GM19351 (cell line): ENCODE results near the gene MOK.
A peak's percentile ranks its signal among the peaks of the same experiment; 100 is the strongest.

Source experiments
- ATAC-seq: cut with Tn5 transposase; IDR thresholded peaks from one replicate; pipeline ENCODE4 v1.9.1; 2021; ENCODE audit warnings: mild to moderate bottlenecking, moderate library complexity; ENCODE audit not compliant: unreplicated experiment

MOK gene

GRCh38 chr14:102226356-102227125 lies 78.4 kb downstream of the MOK start:
- ATAC-seq: no peak

DNA sequence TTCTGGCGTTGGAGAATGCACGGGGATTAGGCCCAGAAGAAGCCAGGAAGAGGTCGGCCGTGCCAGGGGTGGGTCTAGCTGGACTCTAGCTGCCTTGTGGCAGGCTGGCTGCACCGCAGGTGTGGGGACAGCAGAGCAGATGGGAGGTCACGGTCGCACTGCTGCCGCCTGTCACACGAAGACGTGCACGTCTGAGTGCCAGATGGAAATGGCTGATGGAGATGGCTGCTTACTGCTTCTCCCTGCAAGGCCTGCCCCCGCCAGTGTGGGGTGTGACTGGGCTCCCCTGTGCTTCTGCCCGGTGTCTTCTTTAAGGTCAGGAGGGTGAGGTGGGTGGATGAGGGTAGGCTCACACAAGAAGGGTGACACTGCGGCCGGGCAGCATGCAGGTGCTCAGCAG lies 79.0 kb downstream of the MOK start:
- ATAC-seq: no peak

- no peak for ATAC-seq
Measured at GRCh38 chr14:102225386-102225785, 79.6 kb downstream of the MOK start.

DNA sequence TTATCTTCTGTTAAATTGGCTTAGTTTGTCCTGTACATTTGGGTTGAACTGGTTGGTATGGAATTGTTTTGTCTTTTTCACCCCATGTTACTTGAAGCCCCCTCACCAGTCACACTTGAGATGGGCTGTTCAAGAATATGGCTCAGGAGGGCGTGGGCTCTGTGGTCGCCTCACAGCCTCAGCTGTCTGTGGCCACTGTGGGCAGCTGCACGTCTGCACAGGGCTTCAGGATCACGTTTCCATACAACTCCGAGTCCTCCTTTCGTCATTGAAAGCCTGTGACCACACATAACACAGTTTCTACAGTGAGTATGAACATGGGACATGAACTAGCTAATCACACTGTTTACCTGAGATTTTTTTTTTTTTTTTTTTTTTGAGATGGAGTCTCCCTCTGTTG lies 81.3 kb downstream of the MOK start:
- ATAC-seq: no peak

DNA sequence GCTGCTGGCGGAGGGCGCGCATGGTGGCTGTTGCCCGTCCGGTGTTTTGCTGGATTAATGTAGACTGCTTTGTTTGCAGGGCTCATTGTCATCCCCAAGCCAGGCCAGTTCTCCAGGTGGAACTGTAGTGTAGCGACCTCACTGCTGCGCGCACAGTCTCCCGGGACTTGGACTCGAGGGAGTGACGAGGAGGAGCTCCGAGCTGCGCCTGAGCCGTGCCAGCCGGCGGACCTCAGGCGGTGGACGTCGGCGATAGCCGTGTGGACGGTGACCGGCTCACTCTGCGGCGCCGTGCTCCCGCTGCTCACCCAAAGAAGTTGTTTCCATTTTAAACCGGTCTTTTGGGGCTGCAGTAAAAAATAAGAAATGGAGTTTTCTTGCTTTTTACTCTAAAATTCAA lies 82.2 kb downstream of the MOK start:
- ATAC-seq: no peak

DNA sequence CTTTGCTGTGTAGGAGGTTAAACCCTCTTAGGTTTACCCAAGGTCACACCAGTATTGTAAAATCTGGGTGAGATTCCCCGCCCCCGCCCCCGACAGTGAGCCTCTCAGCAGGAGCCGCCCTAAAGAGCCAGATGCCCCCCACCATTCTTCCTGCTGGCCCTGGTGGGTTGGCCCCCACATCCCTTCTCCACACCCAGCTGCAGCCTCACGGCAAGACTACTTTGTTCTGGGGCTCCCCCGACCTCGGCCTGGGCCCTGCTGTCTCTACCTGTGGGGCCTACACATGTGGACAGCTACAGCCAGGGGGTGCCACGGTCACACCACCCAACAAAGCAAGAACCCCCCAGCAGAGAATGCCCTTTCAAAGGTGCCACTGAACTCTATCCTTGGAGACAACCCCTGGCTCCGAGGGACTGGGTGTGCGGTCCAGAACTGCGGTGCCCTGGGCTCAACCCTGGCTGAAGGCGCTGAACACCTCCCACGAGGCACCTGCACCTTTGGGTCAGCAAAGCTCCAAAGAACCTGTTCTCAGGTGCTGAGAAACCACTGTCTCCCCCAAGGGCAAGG lies 82.9 kb downstream of the MOK start:
- ATAC-seq: no peak

DNA sequence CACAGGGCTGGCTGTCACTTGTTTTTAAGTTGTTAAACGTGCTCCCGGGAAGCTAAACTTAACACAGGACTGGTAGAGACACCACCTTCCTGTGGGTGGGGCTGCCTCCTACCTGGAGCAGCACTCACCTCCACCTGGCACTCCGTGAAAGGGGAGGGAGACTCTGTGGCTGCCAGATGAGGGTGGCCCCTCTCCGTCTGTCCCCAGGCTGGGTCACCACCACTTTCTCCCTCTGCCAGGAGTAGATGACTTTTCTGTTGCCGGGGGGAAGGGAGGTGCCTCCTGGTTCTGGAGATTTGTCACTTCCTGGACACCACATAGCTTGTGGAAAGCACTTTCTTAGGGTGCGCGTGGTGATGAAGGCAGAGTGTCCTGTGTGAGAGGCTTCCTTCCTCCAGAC lies 83.9 kb downstream of the MOK start:
- ATAC-seq: no peak

GRCh38 chr14:102220031-102220430 lies 84.9 kb downstream of the MOK start:
- peak; percentile 96 for ATAC-seq

DNA sequence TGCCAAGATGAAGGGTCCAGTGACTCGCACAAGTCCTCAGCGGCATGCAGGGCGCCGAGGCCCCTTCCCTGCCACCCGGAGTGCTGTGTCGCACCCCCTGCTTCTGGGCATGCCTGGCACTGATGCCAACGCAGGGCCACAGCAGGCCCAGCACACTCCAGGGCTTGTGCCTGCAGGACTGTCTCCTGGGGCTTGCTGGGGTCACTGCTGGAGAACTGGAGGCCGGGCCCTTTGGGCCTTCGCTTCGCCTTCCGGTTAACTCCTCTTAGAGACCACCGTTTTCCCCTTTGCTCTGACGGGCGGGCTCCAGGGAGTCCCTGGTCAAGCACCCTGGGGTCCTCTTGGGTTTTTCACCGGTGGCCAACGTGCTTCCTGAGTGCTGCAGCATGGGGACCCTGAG lies 85.6 kb downstream of the MOK start:
- no peak for ATAC-seq

DNA sequence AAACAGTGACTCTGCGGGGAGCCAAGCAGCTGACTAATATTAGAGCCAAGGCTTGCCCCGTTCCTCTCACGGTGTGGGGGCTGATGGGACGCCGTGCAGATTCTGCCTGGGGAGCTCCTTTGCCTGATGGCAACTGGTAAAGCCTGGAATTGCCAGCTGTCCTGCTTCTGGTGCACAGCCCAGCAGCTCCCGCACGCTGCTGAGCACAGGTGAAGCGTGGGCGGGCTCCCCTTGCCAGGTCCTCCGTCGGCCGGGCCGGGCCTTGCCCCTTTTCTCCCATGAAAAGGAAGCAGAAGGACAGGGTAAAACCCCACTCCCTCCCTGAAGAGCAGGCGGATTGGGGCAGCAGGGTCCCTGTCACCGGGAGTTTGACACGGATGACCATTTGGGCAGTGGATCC lies 86.3 kb downstream of the MOK start:
- no peak for ATAC-seq

DNA sequence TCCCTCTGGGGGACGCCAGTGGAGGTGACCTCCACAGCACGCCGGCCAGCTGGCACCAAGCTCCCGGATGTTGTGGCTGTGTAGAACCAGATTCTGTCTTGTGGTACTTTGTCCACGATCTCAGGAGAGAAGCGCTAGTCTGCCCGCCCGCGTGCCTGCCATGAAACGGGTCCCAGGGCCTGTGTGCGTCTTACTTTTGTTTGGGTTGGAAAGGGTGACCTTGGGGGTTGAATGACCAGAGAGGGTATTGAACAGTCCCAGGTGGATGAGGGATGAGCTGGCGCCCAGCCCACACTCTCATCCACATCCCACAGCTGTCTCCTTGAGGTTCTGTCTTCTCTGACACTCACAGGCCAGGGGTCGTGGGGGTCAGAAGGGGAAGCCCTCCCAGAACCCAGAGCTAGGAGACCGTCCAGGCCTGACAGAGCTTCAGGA lies 87.0 kb downstream of the MOK start:
- ATAC-seq: no peak

DNA sequence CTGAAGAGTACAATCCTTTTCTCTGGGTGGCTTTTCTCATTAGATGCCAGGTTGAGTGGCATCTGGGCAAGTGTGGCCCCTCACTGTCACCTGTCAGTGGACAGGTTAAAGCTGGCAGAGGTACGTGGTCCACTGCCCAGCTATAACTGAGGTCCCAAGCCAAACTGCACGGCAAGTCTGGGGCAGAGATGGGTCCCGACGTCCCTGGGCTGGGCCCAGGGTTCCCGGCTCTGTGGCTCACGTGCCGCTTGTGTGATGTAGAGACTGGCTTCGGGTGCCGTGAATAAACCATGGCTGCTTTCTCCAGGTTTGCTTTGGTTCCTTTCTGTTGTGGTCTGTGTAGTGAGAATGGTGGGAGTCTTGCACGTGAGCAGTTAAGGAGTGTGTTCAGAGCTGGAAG lies 87.6 kb downstream of the MOK start:
- ATAC-seq: no peak

DNA sequence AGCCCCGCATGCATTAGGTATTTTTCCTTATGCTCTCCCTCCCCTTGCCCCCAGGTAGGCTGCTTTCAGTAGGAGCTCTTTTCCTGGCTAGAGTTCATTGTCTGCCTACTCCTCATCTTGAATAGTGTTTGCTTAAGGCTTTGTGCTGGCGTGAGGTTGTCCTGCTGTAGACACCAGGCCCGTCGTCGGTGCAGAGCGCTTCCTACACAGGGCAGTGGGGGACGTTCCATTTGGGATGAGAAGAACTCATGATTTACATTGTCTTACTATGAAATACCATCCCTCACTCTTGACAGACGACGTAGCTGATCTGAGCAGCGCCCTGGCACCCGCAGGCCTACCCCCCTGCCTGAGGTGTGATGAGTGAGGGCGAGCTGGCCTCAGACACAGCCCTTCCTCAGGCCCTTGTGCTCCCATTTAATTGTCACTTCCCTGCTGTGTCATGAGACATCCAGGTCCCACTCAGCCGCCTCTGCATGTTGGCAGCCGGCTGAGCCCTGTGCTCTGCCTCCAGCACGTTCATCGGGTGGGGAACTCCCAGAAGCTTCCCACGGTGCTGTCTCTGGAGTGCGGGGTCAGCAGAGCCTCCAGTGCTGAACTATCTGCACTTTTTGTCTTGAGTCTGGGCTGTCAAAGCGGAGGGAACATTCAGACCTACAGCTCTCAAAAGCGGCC lies 89.3 kb downstream of the MOK start:
- no peak for ATAC-seq

- no peak for ATAC-seq
Measured at GRCh38 chr14:102215071-102215470, 89.9 kb downstream of the MOK start.

- ATAC-seq: no peak
Measured at GRCh38 chr14:102213984-102214658, 90.8 kb downstream of the MOK start.

GRCh38 chr14:102213470-102213869 lies 91.5 kb downstream of the MOK start:
- no peak for ATAC-seq

DNA sequence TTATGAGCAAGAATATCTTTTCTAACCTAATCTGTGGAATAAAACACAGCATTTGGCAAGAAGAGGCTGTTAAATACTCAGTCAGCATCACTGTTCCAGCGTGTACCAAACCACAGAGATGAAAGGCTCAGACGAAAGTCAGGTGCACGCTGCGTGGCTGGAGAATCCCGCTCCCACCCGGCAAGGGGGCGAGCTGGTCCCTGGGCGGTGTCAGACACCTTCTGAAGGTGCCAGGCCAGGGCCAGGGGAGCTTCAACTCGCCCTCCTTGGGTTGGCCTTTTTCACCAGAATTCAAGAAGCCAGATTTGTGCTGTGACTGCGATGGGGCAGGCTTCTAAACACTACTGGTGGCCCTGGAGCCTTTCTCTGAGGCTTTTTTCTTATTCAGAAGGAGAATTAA lies 92.1 kb downstream of the MOK start:
- ATAC-seq: no peak

DNA sequence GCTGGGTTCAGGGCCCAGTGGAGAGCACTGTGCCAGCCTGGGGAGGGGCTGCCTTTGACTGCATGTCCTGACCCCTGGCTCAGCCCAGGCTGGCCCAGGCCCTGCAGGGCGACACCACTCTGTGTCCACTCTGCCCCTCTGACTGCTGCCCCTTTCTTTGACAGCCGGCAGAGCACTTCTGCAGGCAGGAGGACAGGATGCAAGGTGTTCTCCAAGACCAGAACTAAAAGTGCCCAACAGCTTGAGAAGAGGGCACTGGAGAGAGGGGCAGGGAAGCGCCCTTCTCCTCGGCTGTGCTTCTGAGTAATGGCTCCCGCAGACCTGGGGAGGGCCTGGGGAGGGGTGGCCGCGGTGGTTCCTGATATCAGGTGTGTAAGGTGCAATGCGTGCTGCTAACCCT lies 92.6 kb downstream of the MOK start:
- no peak for ATAC-seq

GRCh38 chr14:102211240-102211639 lies 93.7 kb downstream of the MOK start:
- no peak for ATAC-seq

GRCh38 chr14:102210421-102211042 lies 94.4 kb downstream of the MOK start:
- no peak for ATAC-seq

DNA sequence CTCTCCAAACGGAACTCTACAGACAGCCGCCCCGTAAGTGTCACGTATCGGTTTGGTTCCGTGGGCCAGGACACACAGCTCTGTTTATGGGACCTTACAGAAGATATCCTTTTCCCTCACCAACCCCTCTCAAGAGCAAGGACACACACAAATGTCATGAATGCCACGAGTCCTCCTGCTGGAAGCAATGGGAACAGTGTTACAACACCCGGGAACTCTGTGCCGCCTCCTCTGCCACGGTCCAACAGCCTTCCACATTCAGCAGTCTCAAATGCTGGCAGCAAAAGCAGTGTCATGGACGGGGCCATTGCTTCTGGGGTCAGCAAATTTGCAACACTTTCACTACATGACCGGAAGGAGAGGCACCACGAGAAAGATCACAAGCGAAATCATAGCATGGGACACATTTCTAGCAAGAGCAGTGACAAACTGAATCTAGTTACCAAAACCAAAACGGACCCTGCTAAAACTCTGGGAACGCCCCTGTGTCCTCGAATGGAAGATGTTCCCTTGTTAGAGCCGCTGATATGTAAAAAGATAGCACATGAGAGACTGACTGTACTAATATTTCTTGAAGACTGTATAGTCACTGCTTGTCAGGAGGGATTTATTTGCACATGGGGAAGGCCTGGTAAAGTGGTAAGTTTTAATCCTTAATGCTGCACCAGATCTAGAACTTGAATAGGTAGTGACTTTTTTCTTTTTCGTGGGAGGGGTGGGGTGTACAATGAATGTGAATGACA lies 95.6 kb downstream of the MOK start:
- no peak for ATAC-seq
